Measurements from ENCODE around the gene TENM3. TPM values are rescaled to one million over a fixed set of nuclear protein-coding genes. Genes with fewer than 3 reads are reported as not detected.

Gene TENM3
- total and polyA plus RNA-seq, 7 experiments from 2014 or later, result not detected

- DNase-seq, result no peak
- intact Hi-C loops (cut with micrococcal nuclease), result no loop called here
- Histone ChIP-seq H3K4me3 (ENCODE audit: low read length) (no peak overlapping the region), H3K9me3 (ENCODE audit: control insufficient read depth in 2 of 3, low read length in 3 of 3) (no peaks in the 10 kb centered on the region), H3K27ac (ENCODE audit: low read depth, low read length) (no peak overlapping the region), H3K4me1 (ENCODE audit: control insufficient read depth in 2 of 2, insufficient read depth in 2 of 2, low read length in 2 of 2) (no peaks in the 10 kb centered on the region), H3K27me3 (ENCODE audit: control insufficient read depth in 2 of 2, insufficient read depth in 2 of 2, low read length in 2 of 2) (peaks cover 0 to 5% of the 10 kb centered on the region in 2 donors), H3K36me3 (ENCODE audit: control insufficient read depth in 2 of 3, insufficient read depth in 3 of 3, low read length in 3 of 3) (no peaks in the 10 kb centered on the region)
- H3K36me3 Mint-ChIP-seq, result no peaks in the 10 kb centered on the region
- H3K9me3 Mint-ChIP-seq, result no peaks in the 10 kb centered on the region
- ATAC-seq, result no peak
- no peak overlapping the region for H3K27ac Mint-ChIP-seq
- no peaks in the 10 kb centered on the region for H3K4me1 Mint-ChIP-seq
- no peak overlapping the region for H3K4me3 Mint-ChIP-seq
- ChIA-PET POLR2A (no interaction called here), CTCF (no interaction called here)
- H3K27me3 Mint-ChIP-seq, result peaks cover 5 to 15% (median 12%) of the 10 kb centered on the region in 5 donors
These were observed 441.6 kb downstream of the TENM3 start for GRCh38 chr4:182684796-182685195.

- H3K9me3 Mint-ChIP-seq, result no peaks in the 10 kb centered on the region
- no peak for DNase-seq
- intact Hi-C loops (cut with micrococcal nuclease), result no loop called here
- H3K4me3 Mint-ChIP-seq, result no peak overlapping the region
- ATAC-seq, result no peak
- Histone ChIP-seq H3K4me3 (ENCODE audit: low read length) (no peak overlapping the region), H3K27me3 (ENCODE audit: control insufficient read depth in 2 of 2, insufficient read depth in 2 of 2, low read length in 2 of 2) (peaks cover 0 to 5% of the 10 kb centered on the region in 2 donors), H3K9me3 (ENCODE audit: control insufficient read depth in 2 of 3, low read length in 3 of 3) (no peaks in the 10 kb centered on the region), H3K27ac (ENCODE audit: low read depth, low read length) (no peak overlapping the region), H3K4me1 (ENCODE audit: control insufficient read depth in 2 of 2, insufficient read depth in 2 of 2, low read length in 2 of 2) (no peaks in the 10 kb centered on the region), H3K36me3 (ENCODE audit: control insufficient read depth in 2 of 3, insufficient read depth in 3 of 3, low read length in 3 of 3) (no peaks in the 10 kb centered on the region)
- H3K27ac Mint-ChIP-seq, result no peak overlapping the region
- H3K27me3 Mint-ChIP-seq, result peaks cover 0 to 29% (median 8%) of the 10 kb centered on the region in 5 donors
- H3K4me1 Mint-ChIP-seq, result no peaks in the 10 kb centered on the region
- H3K36me3 Mint-ChIP-seq, result no peaks in the 10 kb centered on the region
- ChIA-PET POLR2A (no interaction called here), CTCF (no interaction called here)
These were observed 444.9 kb downstream of the TENM3 start for GRCh38 chr4:182688081-182688480.

GRCh38 chr4:182694551-182694950 lies 451.3 kb downstream of the TENM3 start:
- Mint-ChIP-seq H3K9me3 (peaks cover 0 to 2% (median 0%) of the 10 kb centered on the region in 11 donors), H3K27ac (no peak overlapping the region), H3K27me3 (peaks cover 0 to 26% (median 3%) of the 10 kb centered on the region in 5 donors), H3K4me3 (no peak overlapping the region), H3K4me1 (no peaks in the 10 kb centered on the region), H3K36me3 (no peaks in the 10 kb centered on the region)
- ATAC-seq (no peak), DNase-seq (no peak)
- Histone ChIP-seq H3K4me3 (ENCODE audit: low read length) (no peak overlapping the region), H3K27me3 (ENCODE audit: control insufficient read depth in 2 of 2, insufficient read depth in 2 of 2, low read length in 2 of 2) (no peaks in the 10 kb centered on the region), H3K9me3 (ENCODE audit: control insufficient read depth in 2 of 3, low read length in 3 of 3) (no peaks in the 10 kb centered on the region), H3K36me3 (ENCODE audit: control insufficient read depth in 2 of 3, insufficient read depth in 3 of 3, low read length in 3 of 3) (no peaks in the 10 kb centered on the region), H3K27ac (ENCODE audit: low read depth, low read length) (no peak overlapping the region), H3K4me1 (ENCODE audit: control insufficient read depth in 2 of 2, insufficient read depth in 2 of 2, low read length in 2 of 2) (no peaks in the 10 kb centered on the region)
- ChIA-PET CTCF (no interaction called here), POLR2A (no interaction called here)
- intact Hi-C loops (cut with micrococcal nuclease), result no loop called here

- intact Hi-C loops (cut with micrococcal nuclease), result no loop called here
These were observed 451.8 kb downstream of the TENM3 start for GRCh38 chr4:182695009-182695408.

GRCh38 chr4:182695842-182696241 lies 452.6 kb downstream of the TENM3 start:
- Mint-ChIP-seq H3K9me3 (peaks cover 0 to 2% (median 0%) of the 10 kb centered on the region in 11 donors), H3K27me3 (peaks cover 0 to 20% (median 3%) of the 10 kb centered on the region in 5 donors), H3K27ac (no peak overlapping the region), H3K4me3 (no peak overlapping the region), H3K36me3 (no peaks in the 10 kb centered on the region), H3K4me1 (no peaks in the 10 kb centered on the region)
- Histone ChIP-seq H3K4me3 (ENCODE audit: low read length) (no peak overlapping the region), H3K27me3 (ENCODE audit: control insufficient read depth in 2 of 2, insufficient read depth in 2 of 2, low read length in 2 of 2) (no peaks in the 10 kb centered on the region), H3K4me1 (ENCODE audit: control insufficient read depth in 2 of 2, insufficient read depth in 2 of 2, low read length in 2 of 2) (no peaks in the 10 kb centered on the region), H3K36me3 (ENCODE audit: control insufficient read depth in 2 of 3, insufficient read depth in 3 of 3, low read length in 3 of 3) (no peaks in the 10 kb centered on the region), H3K27ac (ENCODE audit: low read depth, low read length) (no peak overlapping the region), H3K9me3 (ENCODE audit: control insufficient read depth in 2 of 3, low read length in 3 of 3) (no peaks in the 10 kb centered on the region)
- intact Hi-C loops (cut with micrococcal nuclease), result no loop called here
- ChIA-PET CTCF (no interaction called here), POLR2A (no interaction called here)
- no peak for DNase-seq
- ATAC-seq, result no peak

More at GRCh38 chr4:182695009-182695408, 451.8 kb downstream of the TENM3 start:
- Mint-ChIP-seq H3K4me3 (no peak overlapping the region), H3K27me3 (peaks cover 0 to 26% (median 3%) of the 10 kb centered on the region in 5 donors), H3K36me3 (no peaks in the 10 kb centered on the region), H3K9me3 (peaks cover 0 to 2% (median 0%) of the 10 kb centered on the region in 11 donors), H3K27ac (no peak overlapping the region), H3K4me1 (no peaks in the 10 kb centered on the region)
- ATAC-seq (no peak), DNase-seq (no peak)
- Histone ChIP-seq H3K4me3 (ENCODE audit: low read length) (no peak overlapping the region), H3K27me3 (ENCODE audit: control insufficient read depth in 2 of 2, insufficient read depth in 2 of 2, low read length in 2 of 2) (no peaks in the 10 kb centered on the region), H3K4me1 (ENCODE audit: control insufficient read depth in 2 of 2, insufficient read depth in 2 of 2, low read length in 2 of 2) (no peaks in the 10 kb centered on the region), H3K9me3 (ENCODE audit: control insufficient read depth in 2 of 3, low read length in 3 of 3) (no peaks in the 10 kb centered on the region), H3K36me3 (ENCODE audit: control insufficient read depth in 2 of 3, insufficient read depth in 3 of 3, low read length in 3 of 3) (no peaks in the 10 kb centered on the region), H3K27ac (ENCODE audit: low read depth, low read length) (no peak overlapping the region)
- ChIA-PET CTCF (no interaction called here), POLR2A (no interaction called here)

GRCh38 chr4:182697094-182697493 lies 453.9 kb downstream of the TENM3 start:
- H3K4me1 ChIP-seq (ENCODE audit: control insufficient read depth in 2 of 2, insufficient read depth in 2 of 2, low read length in 2 of 2), result no peaks in the 10 kb centered on the region
- H3K9me3 ChIP-seq (ENCODE audit: control insufficient read depth in 2 of 3, low read length in 3 of 3), result no peaks in the 10 kb centered on the region
- H3K27me3 Mint-ChIP-seq, result peaks cover 0 to 23% (median 5%) of the 10 kb centered on the region in 5 donors
- H3K4me1 Mint-ChIP-seq, result no peaks in the 10 kb centered on the region
- POLR2A ChIA-PET, result no interaction called here
- H3K4me3 ChIP-seq (ENCODE audit: low read length), result no peak overlapping the region
- no peak for DNase-seq
- H3K4me3 Mint-ChIP-seq, result no peak overlapping the region
- H3K36me3 Mint-ChIP-seq, result no peaks in the 10 kb centered on the region
- H3K27me3 ChIP-seq (ENCODE audit: control insufficient read depth in 2 of 2, insufficient read depth in 2 of 2, low read length in 2 of 2), result no peaks in the 10 kb centered on the region
- no peaks in the 10 kb centered on the region for H3K36me3 ChIP-seq (ENCODE audit: control insufficient read depth in 2 of 3, insufficient read depth in 3 of 3, low read length in 3 of 3)
- no peak for ATAC-seq
- CTCF ChIA-PET, result no interaction called here
- intact Hi-C loops (cut with micrococcal nuclease), result no loop called here
- H3K27ac ChIP-seq (ENCODE audit: low read depth, low read length), result no peak overlapping the region
- peaks cover 0 to 3% (median 0%) of the 10 kb centered on the region in 11 donors for H3K9me3 Mint-ChIP-seq
- no peak overlapping the region for H3K27ac Mint-ChIP-seq

GRCh38 chr4:182698212-182698611 lies 455.0 kb downstream of the TENM3 start:
- H3K4me3 ChIP-seq (ENCODE audit: low read length), result no peak overlapping the region

More at GRCh38 chr4:182698212-182698611, 455.0 kb downstream of the TENM3 start:
- ATAC-seq (no peak), DNase-seq (no peak)
- intact Hi-C loops (cut with micrococcal nuclease), result no loop called here
- H3K27ac Mint-ChIP-seq, result no peak overlapping the region
- Histone ChIP-seq H3K9me3 (ENCODE audit: control insufficient read depth in 2 of 3, low read length in 3 of 3) (no peaks in the 10 kb centered on the region), H3K27ac (ENCODE audit: low read depth, low read length) (no peak overlapping the region), H3K4me1 (ENCODE audit: control insufficient read depth in 2 of 2, insufficient read depth in 2 of 2, low read length in 2 of 2) (no peaks in the 10 kb centered on the region), H3K27me3 (ENCODE audit: control insufficient read depth in 2 of 2, insufficient read depth in 2 of 2, low read length in 2 of 2) (no peaks in the 10 kb centered on the region), H3K36me3 (ENCODE audit: control insufficient read depth in 2 of 3, insufficient read depth in 3 of 3, low read length in 3 of 3) (no peaks in the 10 kb centered on the region)
- POLR2A ChIA-PET, result no interaction called here
- H3K9me3 Mint-ChIP-seq, result peaks cover 0 to 3% (median 0%) of the 10 kb centered on the region in 11 donors
- H3K4me1 Mint-ChIP-seq, result no peaks in the 10 kb centered on the region
- H3K27me3 Mint-ChIP-seq, result peaks cover 0 to 14% (median 5%) of the 10 kb centered on the region in 5 donors
- H3K36me3 Mint-ChIP-seq, result no peaks in the 10 kb centered on the region
- H3K4me3 Mint-ChIP-seq, result no peak overlapping the region
- CTCF ChIA-PET, result no interaction called here
